ENCODE measurements around the gene PTPRN2. TPM values are rescaled to one million over a fixed set of nuclear protein-coding genes. Genes with fewer than 3 reads are reported as not detected.

PTPRN2 gene
- total and polyA plus RNA-seq, 2 donors (not counting 3 experiments of a cell fraction or from before 2014, with no cell fraction given), result 0.62 to 0.88 TPM

GRCh38 chr7:157526913-157527634 is 1060.5 kb downstream of the PTPRN2 start:
- TF ChIP-seq CTCF (IDR thresholded peaks at IDR 0.05; ENCODE audit: extremely low read depth in 1 of 2, insufficient read depth in 1 of 2, low read depth in 1 of 2, low read length in 2 of 2) (no peak), POLR2A (IDR thresholded peaks at IDR 0.05; ENCODE audit: low read depth, low read length) (no peak), MAX (IDR thresholded peaks at IDR 0.05; ENCODE audit: insufficient read depth, insufficient read length) (no peak), MYC (IDR thresholded peaks at IDR 0.05; ENCODE audit: low read depth, low read length) (no peak), POLR2AphosphoS5 (IDR thresholded peaks at IDR 0.05; ENCODE audit: insufficient read depth, low read depth, low read length) (no peak), FOS (IDR thresholded peaks at IDR 0.05; ENCODE audit: borderline replicate concordance, insufficient read depth, low read length) (no peak), JUN (IDR thresholded peaks at IDR 0.05; ENCODE audit: borderline replicate concordance, insufficient read depth, insufficient read length, low read depth) (no peak), GATA2 (IDR thresholded peaks at IDR 0.05; ENCODE audit: insufficient read depth, insufficient read length, low read depth, low read length) (no peak), EZH2 (IDR thresholded peaks at IDR 0.05; ENCODE audit: borderline replicate concordance, low read depth, low read length, severe bottlenecking) (no peak)
- no TSS peak for BruUV-seq (replicated peaks)
- FAIRE-seq, result no peak
- no peak overlapping the region for H3K9ac ChIP-seq (replicated peaks; ENCODE audit: extremely low read depth, insufficient read depth, low read length)
- no peaks in the 10 kb centered on the region for H4K20me1 ChIP-seq (replicated peaks; ENCODE audit: control insufficient read depth, extremely low read depth, insufficient read depth, low read length)
- H3K27ac ChIP-seq (ENCODE audit: insufficient read depth, low read depth, low read length), result no peak overlapping the region
- H3K27me3 ChIP-seq (ENCODE audit: control insufficient read depth in 2 of 2, insufficient read depth in 2 of 2, low read length in 2 of 2), result no peaks in the 10 kb centered on the region
- no peak for DNase-seq (ENCODE audit: low read depth, low spot score)
- ChIA-PET CTCF (no interaction called here), POLR2A (no interaction called here)
- no peak overlapping the region for H3K4me3 ChIP-seq (replicated peaks in 1 of 3; ENCODE audit: insufficient read depth in 1 of 3, low read depth in 1 of 3, low read length in 3 of 3)
- no peaks in the 10 kb centered on the region for H3K79me2 ChIP-seq (ENCODE audit: control insufficient read depth, insufficient read depth, low read length)
- dilution Hi-C loops (cut with MboI; ENCODE audit: extremely low pct_ligation_motif_present, low sequenced_read_pairs) (no loop called here), intact Hi-C loops (cut with micrococcal nuclease) (no loop called here)
- no peaks in the 10 kb centered on the region for H3K9me1 ChIP-seq (replicated peaks; ENCODE audit: control insufficient read depth, extremely low read depth, insufficient read depth, low read length)
- no peaks in the 10 kb centered on the region for H3K36me3 ChIP-seq (ENCODE audit: control insufficient read depth in 2 of 2, extremely low read depth in 1 of 2, insufficient read depth in 2 of 2, low read length in 2 of 2)
- no peak overlapping the region for H2AFZ ChIP-seq (ENCODE audit: low read depth, low read length)
- H3K9me3 ChIP-seq (replicated peaks; ENCODE audit: control insufficient read depth, insufficient read depth, low read length), result no peaks in the 10 kb centered on the region
- H3K4me2 ChIP-seq (ENCODE audit: insufficient read depth, low read length), result no peak overlapping the region
- no peaks in the 10 kb centered on the region for H3K4me1 ChIP-seq (ENCODE audit: control insufficient read depth, extremely low read depth, insufficient read depth, low read length)

All from endothelial cell of umbilical vein (primary cell).